ENCODE measurements around the gene DHX35.

Gene DHX35

DNA sequence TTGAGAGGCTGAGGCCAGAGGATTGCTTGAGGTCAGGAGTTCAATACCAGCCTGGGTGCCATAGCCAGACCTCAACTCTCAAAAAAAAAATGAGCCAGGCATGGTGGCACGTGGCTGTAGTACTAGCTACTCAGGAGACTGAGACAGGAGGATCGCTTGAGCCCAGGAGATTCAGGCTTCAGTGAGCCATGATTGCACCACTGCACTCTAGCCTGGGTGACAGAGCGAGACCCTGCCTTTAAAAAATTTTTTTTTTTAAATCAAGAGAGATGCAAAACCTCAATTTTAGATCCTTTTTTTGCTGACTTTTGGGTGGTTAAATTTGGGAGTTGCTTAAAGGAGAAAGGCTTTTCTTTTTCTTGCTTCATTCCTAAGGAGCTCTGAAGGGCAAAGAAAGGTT, 70.9 kb downstream of the DHX35 start:
- H3K4me3 ChIP-seq (replicated peaks; ENCODE audit: low read depth, low read length) = no peak overlapping the region
- DNase-seq (ENCODE audit: low read depth) = no peak
- TF ChIP-seq, protein P1, sequence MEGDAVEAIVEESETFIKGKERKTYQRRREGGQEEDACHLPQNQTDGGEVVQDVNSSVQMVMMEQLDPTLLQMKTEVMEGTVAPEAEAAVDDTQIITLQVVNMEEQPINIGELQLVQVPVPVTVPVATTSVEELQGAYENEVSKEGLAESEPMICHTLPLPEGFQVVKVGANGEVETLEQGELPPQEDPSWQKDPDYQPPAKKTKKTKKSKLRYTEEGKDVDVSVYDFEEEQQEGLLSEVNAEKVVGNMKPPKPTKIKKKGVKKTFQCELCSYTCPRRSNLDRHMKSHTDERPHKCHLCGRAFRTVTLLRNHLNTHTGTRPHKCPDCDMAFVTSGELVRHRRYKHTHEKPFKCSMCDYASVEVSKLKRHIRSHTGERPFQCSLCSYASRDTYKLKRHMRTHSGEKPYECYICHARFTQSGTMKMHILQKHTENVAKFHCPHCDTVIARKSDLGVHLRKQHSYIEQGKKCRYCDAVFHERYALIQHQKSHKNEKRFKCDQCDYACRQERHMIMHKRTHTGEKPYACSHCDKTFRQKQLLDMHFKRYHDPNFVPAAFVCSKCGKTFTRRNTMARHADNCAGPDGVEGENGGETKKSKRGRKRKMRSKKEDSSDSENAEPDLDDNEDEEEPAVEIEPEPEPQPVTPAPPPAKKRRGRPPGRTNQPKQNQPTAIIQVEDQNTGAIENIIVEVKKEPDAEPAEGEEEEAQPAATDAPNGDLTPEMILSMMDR (IDR thresholded peaks at IDR 0.05; ENCODE audit: low read length, missing control alignments) = no peak

DNA sequence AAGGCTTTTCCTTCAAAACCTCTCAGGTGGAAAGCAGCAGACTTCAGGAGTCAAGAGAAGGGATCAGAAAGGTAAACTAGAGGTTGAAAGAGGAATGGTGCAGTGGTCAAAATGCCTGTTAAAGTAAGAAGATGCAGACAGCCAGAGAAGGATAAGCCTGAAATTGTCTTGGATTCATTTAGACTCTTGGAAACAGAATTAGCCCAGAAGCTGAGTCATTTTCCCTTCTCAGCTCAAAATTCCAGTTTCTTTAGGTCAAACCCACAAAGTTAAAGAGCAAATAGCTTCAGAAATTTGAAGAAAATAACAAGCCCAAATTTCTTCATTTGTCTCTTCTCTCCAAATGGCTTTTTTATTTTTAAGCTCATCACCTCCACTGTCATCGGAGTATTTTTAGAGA, 73.9 kb downstream of the DHX35 start:
- TF ChIP-seq, protein P1 (IDR thresholded peaks at IDR 0.05; ENCODE audit: low read length, missing control alignments) = no peak
- no peak overlapping the region for H3K4me3 ChIP-seq (replicated peaks; ENCODE audit: low read depth, low read length)
- peak; percentile 4 for DNase-seq (ENCODE audit: low read depth)

DNA sequence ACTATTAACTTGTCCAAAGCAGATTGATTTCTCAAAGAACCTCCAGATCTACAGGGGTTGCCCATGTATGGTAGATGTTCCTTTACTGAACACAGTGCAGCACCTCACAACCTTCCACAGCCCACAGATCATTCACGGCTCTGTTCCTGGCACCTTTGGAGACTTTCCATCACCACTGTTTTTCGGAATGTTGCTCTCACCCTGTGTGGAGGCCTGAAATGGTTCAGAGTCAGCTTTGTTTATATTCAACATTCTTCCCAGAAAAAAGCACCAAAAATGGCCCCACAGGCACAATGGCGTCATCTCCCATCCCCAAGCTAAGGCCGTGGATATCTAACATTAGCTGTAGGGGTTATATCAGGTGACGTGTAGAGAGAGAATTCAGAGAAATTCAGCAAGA, 74.7 kb downstream of the DHX35 start:
- DNase-seq (ENCODE audit: low read depth) = no peak
- TF ChIP-seq, protein P1 (IDR thresholded peaks at IDR 0.05; ENCODE audit: low read length, missing control alignments) = no peak
- H3K4me3 ChIP-seq (replicated peaks; ENCODE audit: low read depth, low read length) = no peak overlapping the region

DNA sequence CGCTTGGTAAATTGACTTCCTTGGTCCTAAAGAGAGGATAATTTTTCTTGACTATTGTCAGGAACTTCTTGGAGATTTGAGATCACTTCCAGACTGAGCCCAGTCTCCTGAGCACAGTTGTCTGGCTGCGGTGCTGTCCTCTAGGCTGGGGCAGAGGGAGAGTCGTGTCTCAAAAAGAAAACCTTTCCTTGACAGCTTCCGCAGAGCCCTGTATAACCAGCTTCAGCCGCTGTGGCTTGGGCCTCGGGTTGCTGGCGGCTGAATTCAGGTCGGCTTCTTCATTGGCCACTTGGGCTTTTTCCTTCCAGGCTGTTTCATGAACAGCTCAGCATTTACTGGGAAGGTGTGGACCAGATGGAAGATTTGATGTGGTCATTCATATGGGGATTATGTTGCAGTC, 75.9 kb downstream of the DHX35 start:
- TF ChIP-seq, protein P1 (IDR thresholded peaks at IDR 0.05; ENCODE audit: low read length, missing control alignments) = no peak
- DNase-seq (ENCODE audit: low read depth) = no peak
- no peak overlapping the region for H3K4me3 ChIP-seq (replicated peaks; ENCODE audit: low read depth, low read length)

DNA sequence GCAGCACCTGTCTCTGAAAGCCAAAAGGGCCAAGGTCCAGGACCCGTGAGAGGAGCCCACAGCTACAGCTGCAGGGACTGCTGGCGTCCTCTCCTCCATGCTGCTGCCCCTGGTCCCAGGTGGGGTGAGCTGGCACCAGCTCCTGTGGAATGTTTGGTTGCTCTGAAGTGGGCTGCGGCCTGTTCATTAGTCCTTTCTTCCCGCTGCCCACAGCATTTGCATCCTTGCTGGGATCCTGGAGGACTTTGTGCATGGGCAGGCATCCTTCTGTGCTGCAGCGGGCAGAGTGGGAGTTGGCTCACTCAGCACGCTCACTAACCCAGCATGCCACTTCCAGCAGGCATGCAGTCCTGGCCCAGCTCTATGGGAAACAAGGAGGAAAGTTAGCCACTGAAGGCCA, 76.4 kb downstream of the DHX35 start:
- TF ChIP-seq, protein P1 (IDR thresholded peaks at IDR 0.05; ENCODE audit: low read length, missing control alignments) = no peak
- no peak overlapping the region for H3K4me3 ChIP-seq (replicated peaks; ENCODE audit: low read depth, low read length)
- DNase-seq (ENCODE audit: low read depth) = no peak

DNA sequence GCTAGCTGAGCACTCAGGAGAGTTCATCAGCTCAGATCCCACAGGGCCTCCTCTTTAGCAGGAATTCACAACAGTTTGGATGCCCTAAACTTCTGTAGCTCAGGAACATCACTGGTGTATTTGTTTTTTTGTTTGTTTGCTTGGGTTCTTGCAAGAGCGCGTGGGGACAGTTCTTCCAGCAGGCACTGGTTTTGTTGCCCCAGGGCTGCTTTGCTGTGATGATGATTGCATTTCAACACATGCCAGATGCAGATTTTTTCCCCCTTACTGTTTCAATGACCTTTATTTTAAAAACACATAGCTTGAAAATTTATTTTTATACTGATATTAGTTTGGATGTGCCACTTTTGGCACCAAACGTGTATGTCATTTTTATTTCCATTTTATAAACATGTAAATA, 77.1 kb downstream of the DHX35 start:
- no peak for DNase-seq (ENCODE audit: low read depth)
- TF ChIP-seq, protein P1 (IDR thresholded peaks at IDR 0.05; ENCODE audit: low read length, missing control alignments) = no peak

DNA sequence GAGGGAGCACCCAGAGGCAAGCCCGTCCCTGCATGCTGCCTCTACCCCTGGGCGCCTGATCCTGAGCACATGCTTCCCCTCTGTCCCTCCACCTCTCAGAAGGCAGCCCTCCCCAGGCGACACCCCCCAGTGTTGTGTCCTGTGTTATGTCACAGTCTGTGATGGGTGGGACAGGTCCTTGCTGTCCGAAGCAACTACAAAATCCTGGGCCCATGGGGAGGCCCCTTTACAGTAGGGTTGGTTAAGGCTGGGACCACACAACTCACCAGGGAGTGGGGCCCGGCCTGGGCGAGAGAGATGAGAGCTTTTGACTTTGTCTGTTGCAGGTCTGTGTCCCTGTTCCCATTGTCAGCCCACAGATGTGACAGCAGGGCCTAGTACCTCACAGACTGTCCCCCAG, 78.0 kb downstream of the DHX35 start:
- no peak overlapping the region for H3K4me3 ChIP-seq (replicated peaks; ENCODE audit: low read depth, low read length)
- DNase-seq (ENCODE audit: low read depth) = no peak
- TF ChIP-seq, protein P1 (IDR thresholded peaks at IDR 0.05; ENCODE audit: low read length, missing control alignments) = no peak

More for the DNA sequence above, 77.1 kb downstream of the DHX35 start:
- no peak overlapping the region for H3K4me3 ChIP-seq (replicated peaks; ENCODE audit: low read depth, low read length)

Measured in fibroblast of pulmonary artery (primary cell).